ENCODE measurements around the gene KCNN3.

Gene KCNN3

DNA sequence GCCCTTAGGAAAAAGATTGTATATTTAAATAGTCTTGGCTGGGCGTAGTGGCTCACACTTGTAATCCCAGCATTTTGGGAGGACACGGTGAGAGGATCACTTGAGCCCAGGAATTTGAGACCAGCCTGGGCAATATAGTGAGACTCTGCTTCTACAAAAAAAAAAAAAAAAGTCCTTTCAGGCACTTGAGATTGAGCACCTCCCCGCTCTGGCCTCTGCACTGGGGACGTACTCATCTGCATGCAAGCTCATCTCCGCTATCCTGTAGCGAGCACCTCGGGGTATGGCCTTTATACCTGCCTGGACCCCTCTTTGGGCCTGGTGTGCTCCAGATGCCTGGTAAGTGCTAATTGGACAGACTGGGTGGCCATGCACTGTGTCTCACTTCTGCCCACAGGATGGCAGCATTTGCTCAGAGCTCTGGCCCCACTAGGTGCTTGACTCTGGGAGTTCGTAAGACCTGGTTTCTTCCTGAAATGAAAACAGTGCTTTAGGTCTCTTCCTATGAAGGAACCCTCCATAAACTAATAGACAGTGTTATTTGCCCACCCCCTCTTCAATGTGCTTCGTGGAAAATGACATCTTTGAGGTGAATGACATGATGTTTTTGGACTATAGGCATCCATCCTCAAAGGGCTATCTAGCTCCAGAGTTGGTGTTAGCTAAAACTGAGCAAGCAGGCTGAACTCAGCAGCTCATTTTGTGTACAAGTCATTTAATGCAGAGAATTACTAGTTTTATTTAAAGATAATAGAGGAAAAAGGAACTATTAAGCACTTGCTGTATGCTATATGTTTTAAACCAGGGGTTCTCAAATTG lies 200.4 kb downstream of the KCNN3 start:
- TF ChIP-seq SIN3A (IDR thresholded peaks at IDR 0.05; ENCODE audit: borderline replicate concordance, insufficient read depth, low read length) (no peak), FOXP2 (optimal IDR thresholded peaks at IDR 0.05; ENCODE audit: borderline replicate concordance, extremely low read depth, extremely low read length, insufficient read depth) (no peak), TAF1 (IDR thresholded peaks at IDR 0.05; ENCODE audit: borderline replicate concordance, insufficient read depth, low read length) (no peak), POLR2AphosphoS5 (IDR thresholded peaks at IDR 0.05; ENCODE audit: low read depth, low read length) (no peak)
- TF ChIP-seq, protein P1, sequence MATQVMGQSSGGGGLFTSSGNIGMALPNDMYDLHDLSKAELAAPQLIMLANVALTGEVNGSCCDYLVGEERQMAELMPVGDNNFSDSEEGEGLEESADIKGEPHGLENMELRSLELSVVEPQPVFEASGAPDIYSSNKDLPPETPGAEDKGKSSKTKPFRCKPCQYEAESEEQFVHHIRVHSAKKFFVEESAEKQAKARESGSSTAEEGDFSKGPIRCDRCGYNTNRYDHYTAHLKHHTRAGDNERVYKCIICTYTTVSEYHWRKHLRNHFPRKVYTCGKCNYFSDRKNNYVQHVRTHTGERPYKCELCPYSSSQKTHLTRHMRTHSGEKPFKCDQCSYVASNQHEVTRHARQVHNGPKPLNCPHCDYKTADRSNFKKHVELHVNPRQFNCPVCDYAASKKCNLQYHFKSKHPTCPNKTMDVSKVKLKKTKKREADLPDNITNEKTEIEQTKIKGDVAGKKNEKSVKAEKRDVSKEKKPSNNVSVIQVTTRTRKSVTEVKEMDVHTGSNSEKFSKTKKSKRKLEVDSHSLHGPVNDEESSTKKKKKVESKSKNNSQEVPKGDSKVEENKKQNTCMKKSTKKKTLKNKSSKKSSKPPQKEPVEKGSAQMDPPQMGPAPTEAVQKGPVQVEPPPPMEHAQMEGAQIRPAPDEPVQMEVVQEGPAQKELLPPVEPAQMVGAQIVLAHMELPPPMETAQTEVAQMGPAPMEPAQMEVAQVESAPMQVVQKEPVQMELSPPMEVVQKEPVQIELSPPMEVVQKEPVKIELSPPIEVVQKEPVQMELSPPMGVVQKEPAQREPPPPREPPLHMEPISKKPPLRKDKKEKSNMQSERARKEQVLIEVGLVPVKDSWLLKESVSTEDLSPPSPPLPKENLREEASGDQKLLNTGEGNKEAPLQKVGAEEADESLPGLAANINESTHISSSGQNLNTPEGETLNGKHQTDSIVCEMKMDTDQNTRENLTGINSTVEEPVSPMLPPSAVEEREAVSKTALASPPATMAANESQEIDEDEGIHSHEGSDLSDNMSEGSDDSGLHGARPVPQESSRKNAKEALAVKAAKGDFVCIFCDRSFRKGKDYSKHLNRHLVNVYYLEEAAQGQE (IDR thresholded peaks at IDR 0.05; ENCODE audit: insufficient read depth in 1 of 2, low read depth in 2 of 2, low read length in 2 of 2) = no peak

DNA sequence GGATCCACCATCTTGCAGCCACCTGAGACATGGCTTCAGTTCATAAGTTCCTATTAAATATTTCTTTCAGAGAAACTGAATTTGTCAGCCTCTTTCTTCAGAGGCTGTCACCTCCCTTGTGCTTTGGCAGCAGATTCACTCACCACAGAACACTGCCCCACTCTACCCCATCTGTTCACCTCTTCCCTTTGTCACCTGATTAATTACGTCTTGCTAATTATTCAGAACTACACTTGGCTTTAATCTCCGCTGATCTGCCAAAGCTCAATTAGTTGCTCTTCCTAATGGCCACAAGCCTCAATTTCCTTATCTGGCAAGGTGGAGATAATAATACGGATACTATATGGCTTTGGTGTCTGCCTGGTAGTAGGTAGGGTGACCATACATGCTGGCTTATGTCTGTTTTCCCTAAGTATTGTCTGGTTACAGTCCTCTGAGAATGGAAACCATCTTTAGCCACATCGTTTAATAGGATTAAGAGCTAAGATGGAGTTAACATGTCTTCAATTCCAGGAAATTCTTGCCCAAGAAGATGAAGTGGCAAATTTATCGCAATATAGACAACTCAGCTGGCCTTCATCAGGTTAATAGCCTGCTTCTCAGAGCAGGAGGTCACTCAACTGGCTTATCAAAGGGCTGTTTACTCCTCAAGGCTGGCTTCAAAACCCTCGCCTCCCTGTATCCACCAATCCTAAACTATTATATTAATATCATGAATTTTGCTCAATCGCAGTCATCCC lies 203.9 kb downstream of the KCNN3 start:
- TF ChIP-seq TAF1 (IDR thresholded peaks at IDR 0.05; ENCODE audit: borderline replicate concordance, insufficient read depth, low read length) (no peak), POLR2AphosphoS5 (IDR thresholded peaks at IDR 0.05; ENCODE audit: low read depth, low read length) (no peak)

DNA sequence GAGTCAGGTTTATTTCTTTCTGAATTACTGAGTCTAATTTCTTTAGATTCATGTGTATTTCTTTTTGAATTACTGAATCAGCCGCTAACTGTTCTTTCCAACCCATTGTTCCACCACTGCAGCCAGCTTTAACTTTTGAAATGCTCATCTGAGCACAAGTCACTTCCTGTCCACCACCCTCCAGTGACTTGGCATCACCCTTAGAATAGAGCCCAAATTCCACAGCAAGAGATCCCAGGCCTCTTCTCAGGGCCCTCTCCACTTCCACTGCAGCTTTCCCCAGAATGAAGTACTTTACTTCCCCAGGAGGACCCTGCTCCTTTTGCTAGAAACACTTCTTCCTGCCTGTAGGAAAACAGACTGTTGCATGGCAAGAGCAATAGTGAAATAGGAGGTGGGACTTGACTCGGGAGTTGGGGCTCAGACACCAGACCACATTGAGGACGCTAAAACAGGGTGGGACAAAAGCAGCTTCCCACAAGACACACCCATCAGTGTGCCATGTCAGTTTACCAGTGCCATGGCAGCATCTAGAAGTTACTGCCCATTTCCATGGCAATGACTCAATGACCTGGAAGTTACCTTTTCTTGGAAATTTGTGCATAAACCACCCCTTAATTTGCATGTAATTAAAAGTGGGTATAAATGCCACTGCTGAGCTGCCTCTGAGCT lies 205.6 kb downstream of the KCNN3 start:
- TF ChIP-seq POLR2AphosphoS5 (IDR thresholded peaks at IDR 0.05; ENCODE audit: low read depth, low read length) (no peak), SIN3A (IDR thresholded peaks at IDR 0.05; ENCODE audit: borderline replicate concordance, insufficient read depth, low read length) (no peak), FOXP2 (optimal IDR thresholded peaks at IDR 0.05; ENCODE audit: borderline replicate concordance, extremely low read depth, extremely low read length, insufficient read depth) (no peak), TAF1 (IDR thresholded peaks at IDR 0.05; ENCODE audit: borderline replicate concordance, insufficient read depth, low read length) (no peak)
- TF ChIP-seq, protein P1 (IDR thresholded peaks at IDR 0.05; ENCODE audit: insufficient read depth in 1 of 2, low read depth in 2 of 2, low read length in 2 of 2) = no peak

DNA sequence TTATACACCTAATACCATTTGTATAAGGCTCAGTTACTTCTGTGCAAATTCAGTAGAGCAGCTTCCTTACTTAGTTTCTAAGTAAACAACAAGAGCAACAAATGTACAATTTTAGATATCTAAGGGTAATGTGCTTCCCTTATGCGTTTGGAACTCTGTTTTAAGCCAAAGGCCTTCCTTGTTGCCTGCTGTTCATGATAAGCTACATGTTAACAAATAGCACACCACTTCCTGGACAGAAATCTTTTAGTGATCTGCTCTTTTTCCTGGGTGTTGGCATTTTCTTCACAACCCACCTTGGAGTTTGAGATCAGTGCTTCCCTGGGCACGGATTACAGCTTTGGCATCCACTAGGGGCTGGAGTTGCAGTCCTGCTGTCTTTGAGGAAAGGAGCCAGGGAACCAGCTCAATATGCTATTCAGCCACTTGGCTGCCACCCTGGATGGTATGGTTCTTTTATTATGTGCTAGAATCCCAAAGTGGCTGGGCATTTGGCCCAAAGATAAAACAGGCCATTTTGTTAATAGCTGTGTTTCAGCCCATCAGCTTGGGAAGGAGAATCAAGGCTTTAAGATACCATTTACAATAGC lies 206.5 kb downstream of the KCNN3 start:
- TF ChIP-seq FOXP2 (optimal IDR thresholded peaks at IDR 0.05; ENCODE audit: borderline replicate concordance, extremely low read depth, extremely low read length, insufficient read depth) = no peak
- no peak for TF ChIP-seq SIN3A (IDR thresholded peaks at IDR 0.05; ENCODE audit: borderline replicate concordance, insufficient read depth, low read length)
- TF ChIP-seq, protein P1 (IDR thresholded peaks at IDR 0.05; ENCODE audit: insufficient read depth in 1 of 2, low read depth in 2 of 2, low read length in 2 of 2) = no peak
- TF ChIP-seq POLR2AphosphoS5 (IDR thresholded peaks at IDR 0.05; ENCODE audit: low read depth, low read length) = no peak

DNA sequence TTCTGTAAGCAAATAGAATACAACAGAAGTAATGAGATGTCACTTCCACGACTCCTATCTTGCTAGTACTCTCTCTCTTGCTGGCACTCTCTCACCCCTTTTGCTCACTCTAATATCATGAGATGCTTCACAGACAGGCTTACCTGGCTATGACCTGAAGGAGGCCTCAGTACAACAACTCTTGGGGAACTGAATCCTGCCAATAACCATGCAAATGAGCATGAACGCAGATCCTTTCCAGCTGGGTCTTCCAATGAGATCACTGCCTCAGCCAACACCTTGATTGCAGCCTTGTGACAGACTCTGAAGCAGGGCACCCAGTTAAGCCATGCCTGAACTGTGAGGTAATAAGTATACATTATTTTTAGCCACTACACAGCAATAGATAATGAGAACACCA lies 209.0 kb downstream of the KCNN3 start:
- TF ChIP-seq FOXP2 (optimal IDR thresholded peaks at IDR 0.05; ENCODE audit: borderline replicate concordance, extremely low read depth, extremely low read length, insufficient read depth) (no peak), TAF1 (IDR thresholded peaks at IDR 0.05; ENCODE audit: borderline replicate concordance, insufficient read depth, low read length) (no peak), POLR2AphosphoS5 (IDR thresholded peaks at IDR 0.05; ENCODE audit: low read depth, low read length) (no peak), SIN3A (IDR thresholded peaks at IDR 0.05; ENCODE audit: borderline replicate concordance, insufficient read depth, low read length) (no peak)
- TF ChIP-seq, protein P1 (IDR thresholded peaks at IDR 0.05; ENCODE audit: insufficient read depth in 1 of 2, low read depth in 2 of 2, low read length in 2 of 2) = no peak

Data from PFSK-1 (cell line).